ENCODE data around the gene FBXO21.

FBXO21 gene

DNA sequence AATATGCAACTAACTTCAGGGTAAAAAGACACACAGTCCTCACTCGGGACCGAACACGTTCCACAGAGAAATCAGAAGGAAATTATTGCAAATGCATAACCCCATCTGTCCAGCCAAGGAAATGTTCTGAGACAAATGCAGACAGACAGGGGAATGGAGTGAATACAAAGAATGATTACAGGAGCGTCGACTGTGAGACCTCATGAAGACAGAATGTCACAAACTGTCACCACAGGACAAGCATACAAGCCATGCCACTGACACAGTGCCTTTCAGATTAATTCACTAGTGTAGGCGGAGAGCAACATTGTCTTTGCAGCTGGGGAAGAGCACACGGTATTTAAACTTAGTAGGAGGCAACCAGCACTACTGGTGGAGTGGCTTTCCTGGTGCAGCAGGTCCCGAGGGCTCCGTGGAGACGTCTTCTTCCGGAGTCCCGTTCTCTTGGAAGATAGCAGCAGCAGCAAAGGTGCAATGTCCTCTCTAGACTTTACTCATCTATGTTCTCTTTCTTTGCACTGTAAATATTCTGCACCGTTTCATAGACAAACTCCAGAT, 44.6 kb downstream of the FBXO21 start:
- DNase-seq (ENCODE audit: low read depth), result no peak
- H3K4me3 ChIP-seq (ENCODE audit: low read depth, low read length), result no peak overlapping the region

DNA sequence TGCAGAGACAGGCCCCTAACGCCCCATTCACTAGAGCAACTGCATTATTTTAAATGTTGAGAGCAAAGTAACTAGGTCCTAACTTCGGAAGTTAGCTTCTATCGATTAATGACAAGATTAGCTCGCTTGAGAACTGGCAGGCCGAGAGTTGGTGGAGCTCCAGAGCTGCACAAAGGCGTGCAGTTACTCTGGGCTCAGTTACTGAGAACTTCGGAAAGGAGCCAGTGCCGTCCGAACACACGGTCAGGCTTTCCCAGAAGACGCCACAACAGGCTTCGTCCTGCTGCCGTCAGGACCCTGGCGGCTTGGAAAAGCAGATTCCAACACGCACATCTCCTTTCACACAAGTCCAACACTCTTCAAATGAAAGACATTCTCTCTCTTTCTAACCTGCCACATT, 45.7 kb downstream of the FBXO21 start:
- DNase-seq (ENCODE audit: low read depth), result no peak
- no peak overlapping the region for H3K4me3 ChIP-seq (ENCODE audit: low read depth, low read length)

GRCh38 chr12:117143008-117143532, 47.2 kb downstream of the FBXO21 start:
- no peak overlapping the region for H3K4me3 ChIP-seq (ENCODE audit: low read depth, low read length)
- DNase-seq (ENCODE audit: low read depth), result peak; percentile 35

DNA sequence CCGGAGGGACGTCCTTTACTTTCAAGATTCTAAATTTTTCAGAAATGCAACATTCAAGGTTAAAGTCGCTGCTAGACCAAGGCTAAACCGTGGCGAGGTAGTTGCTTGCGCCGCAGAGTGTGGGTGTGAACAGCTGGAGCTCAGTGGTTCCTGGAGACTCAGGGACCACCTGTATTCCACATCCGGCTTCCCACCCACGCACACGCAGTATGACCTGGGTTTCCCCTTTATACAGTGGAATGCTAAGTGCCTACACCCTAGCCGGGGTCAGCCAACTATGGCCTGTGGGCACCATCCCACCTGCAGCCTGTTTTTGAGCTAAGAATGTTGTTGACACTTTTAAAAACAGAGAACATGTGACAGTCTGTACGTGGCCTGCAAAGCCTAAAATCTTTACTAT, 48.2 kb downstream of the FBXO21 start:
- no peak overlapping the region for H3K4me3 ChIP-seq (ENCODE audit: low read depth, low read length)
- DNase-seq (ENCODE audit: low read depth), result no peak

- no peak for DNase-seq (ENCODE audit: low read depth)
- no peak overlapping the region for H3K4me3 ChIP-seq (ENCODE audit: low read depth, low read length)
Observed at GRCh38 chr12:117141097-117141898, 49.0 kb downstream of the FBXO21 start.

GRCh38 chr12:117140397-117141096, 49.7 kb downstream of the FBXO21 start:
- DNase-seq (ENCODE audit: low read depth), result no peak
- H3K4me3 ChIP-seq (ENCODE audit: low read depth, low read length), result no peak overlapping the region

GRCh38 chr12:117139025-117139717, 51.1 kb downstream of the FBXO21 start:
- no peak for DNase-seq (ENCODE audit: low read depth)
- H3K4me3 ChIP-seq (ENCODE audit: low read depth, low read length), result no peak overlapping the region

DNA sequence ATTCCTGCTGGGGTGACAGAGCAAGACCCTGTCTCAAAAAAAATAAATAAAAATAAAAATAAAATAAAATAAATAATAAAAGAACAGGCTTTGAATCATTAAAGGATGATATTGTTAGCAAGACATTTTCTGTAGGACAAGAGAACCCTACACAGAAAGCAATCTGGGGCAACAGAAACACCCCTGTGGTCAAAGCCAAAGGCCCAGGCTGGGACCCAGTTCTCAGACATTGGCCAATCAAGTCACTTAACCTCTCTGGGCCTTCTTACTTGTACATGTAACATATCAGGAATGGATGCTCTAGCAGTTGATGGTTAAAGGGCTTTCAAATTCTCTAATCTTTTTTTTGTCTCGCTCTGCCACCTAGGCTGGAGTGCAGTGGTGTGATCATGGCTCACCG, 55.5 kb downstream of the FBXO21 start:
- DNase-seq (ENCODE audit: low read depth), result no peak
- H3K4me3 ChIP-seq (ENCODE audit: low read depth, low read length), result no peak overlapping the region

DNA sequence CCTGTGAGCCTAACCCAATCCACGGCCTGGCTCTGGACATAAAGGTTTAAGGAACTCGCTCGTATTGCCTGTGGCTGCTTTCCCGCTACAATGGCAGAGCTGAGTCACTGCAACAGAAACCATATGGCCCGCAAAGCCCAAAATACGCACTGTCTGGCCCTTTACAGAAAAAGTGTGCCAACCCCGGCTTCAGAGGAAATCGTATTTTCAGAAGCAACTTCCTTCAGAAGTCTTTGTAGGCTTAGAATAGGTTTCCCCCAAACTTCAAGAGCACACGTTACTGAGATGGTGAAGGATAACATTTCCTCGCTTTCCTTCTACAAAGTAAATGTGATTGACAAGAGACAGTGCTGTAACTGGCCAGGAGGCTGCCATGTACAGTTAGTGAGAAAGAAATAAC, 56.2 kb downstream of the FBXO21 start:
- no peak overlapping the region for H3K4me3 ChIP-seq (ENCODE audit: low read depth, low read length)

DNA sequence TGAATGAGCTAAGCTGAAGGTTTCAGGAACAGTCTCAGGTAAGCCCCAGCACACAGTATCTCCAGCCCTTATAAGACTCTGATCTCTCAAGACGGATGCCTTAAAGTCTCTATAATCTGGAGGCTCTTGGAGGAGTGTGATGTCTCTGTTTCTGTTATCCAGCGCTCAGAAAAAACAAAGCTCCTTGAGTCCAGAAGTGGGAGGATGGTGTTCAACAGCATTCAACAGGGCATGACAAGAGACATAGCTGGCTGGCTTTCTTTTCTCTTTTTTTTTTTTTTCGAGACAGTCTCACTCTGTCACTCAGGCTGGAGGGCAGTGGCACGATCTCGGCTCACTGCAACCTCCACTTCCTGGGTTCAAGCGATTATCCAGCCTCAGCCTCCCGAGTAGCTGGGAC, 59.5 kb downstream of the FBXO21 start:
- no peak overlapping the region for H3K4me3 ChIP-seq (ENCODE audit: low read depth, low read length)
- no peak for DNase-seq (ENCODE audit: low read depth)

More for the DNA sequence above, 56.2 kb downstream of the FBXO21 start:
- no peak for DNase-seq (ENCODE audit: low read depth)

- no peak overlapping the region for H3K4me3 ChIP-seq (ENCODE audit: low read depth, low read length)
- no peak for DNase-seq (ENCODE audit: low read depth)
Observed at GRCh38 chr12:117129391-117129790, 60.9 kb downstream of the FBXO21 start.

DNA sequence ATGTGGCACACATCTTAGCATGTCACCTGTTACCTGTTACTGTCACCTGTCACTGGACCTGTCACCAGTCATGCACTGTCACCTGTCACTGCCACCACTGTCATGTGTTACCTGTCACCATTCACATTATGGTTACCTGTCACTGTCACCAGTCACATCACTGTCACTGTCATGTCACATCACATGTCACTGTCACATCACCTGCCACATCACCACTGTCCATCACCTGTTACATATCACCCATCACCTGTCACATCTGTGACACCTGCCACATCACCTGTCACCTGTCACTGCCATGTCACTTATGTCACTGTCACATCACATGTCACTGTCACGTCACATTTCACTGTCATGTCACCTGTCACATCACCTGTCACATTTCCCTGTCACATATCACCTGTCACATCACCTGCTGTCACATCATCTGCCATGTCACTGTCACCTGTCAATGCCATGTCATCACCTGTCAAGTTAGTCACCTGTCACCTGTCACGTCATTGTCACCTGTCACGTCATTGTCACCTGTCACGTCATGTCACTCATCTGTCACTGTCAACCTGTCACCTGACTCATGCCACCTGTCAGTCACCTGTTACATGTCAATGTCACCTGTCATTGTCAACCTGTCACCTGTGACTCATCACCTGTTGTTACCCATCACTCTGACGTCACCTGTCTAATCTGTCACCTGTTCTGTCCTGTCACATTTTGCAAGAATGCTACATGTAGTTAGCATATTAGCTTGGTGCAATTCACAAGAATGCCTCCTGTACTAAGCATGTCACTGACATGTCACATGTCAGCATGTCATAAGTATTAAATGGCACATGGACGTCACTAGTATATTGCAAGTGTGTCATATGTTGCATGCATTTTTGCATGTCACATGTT, 62.1 kb downstream of the FBXO21 start:
- no peak for DNase-seq (ENCODE audit: low read depth)
- H3K4me3 ChIP-seq (ENCODE audit: low read depth, low read length), result no peak overlapping the region

DNA sequence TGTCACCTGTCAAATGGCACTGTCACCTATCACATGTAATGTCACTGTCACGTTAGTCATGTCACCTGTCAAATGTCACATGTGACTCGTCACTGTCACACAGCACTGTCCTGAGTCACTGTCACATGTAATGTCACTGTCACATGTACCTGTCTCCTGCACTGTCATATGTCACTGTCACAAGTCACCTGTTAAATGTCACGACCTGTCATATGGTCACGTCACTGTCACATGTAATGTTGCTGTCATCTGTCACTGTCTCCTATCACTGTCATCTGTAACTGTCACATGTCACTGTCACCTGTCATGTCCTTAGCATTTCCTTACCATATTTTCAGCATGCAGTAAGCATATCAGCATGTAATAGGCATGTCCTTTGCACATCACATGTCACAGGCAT, 63.9 kb downstream of the FBXO21 start:
- no peak for DNase-seq (ENCODE audit: low read depth)
- no peak overlapping the region for H3K4me3 ChIP-seq (ENCODE audit: low read depth, low read length)

DNA sequence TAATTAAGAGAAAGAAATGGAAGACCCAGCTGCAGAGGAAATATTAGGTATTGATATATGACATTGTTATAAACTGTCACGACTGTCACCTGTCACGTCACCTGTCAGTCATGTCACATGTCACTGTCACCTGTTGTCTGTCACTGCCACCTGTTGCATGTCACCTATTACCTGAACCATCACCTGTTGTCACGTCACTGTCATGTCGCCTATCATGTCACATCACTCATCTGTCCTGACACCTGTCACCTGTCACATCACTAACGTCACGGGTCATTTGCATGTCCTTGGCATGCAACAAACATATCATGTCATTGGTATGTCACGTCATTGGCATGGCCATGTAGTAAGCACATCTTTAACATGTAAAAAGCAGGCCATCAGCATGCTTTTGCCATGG, 64.5 kb downstream of the FBXO21 start:
- no peak overlapping the region for H3K4me3 ChIP-seq (ENCODE audit: low read depth, low read length)
- DNase-seq (ENCODE audit: low read depth), result no peak

DNA sequence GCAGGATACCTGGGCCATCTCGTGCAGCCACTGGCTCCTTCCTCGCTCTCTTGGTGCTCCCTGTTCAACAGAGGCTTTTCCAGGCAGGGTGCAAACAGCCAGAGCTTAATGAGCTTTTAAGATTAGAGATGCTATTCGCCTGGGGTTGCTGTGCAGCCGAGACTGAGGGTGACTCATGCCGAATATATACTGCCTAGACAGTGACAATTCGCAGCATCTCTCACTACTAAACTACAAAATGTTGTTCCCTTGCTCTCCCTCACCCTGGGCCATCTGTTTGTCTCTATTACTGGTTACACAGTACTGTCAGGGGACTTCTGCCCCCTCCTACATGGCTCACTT, 65.0 kb downstream of the FBXO21 start:
- no peak for DNase-seq (ENCODE audit: low read depth)
- H3K4me3 ChIP-seq (ENCODE audit: low read depth, low read length), result no peak overlapping the region

GRCh38 chr12:117124421-117125271, 65.6 kb downstream of the FBXO21 start:
- H3K4me3 ChIP-seq (ENCODE audit: low read depth, low read length), result no peak overlapping the region
- no peak for DNase-seq (ENCODE audit: low read depth)

GRCh38 chr12:117121441-117121840, 68.8 kb downstream of the FBXO21 start:
- DNase-seq (ENCODE audit: low read depth), result no peak
- no peak overlapping the region for H3K4me3 ChIP-seq (ENCODE audit: low read depth, low read length)

DNA sequence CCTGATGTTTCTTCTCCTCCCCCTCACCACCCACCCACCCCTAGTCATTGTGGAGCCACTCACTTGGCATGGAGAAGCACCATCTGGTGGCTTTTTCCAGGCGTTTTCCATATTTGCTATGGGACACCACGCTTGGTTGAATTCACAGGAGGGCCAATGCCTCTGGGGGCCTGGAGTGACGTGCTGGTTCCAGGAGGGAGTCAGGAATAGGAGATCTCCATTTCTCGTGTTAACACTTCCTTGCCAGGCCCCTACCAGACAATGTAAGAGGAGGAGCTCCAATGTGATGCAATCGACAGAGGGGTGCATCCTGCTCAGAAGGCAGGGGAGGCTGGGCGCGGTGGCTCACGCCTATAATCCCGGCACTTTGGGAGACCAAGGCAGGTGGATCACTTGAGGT, 69.5 kb downstream of the FBXO21 start:
- no peak overlapping the region for H3K4me3 ChIP-seq (ENCODE audit: low read depth, low read length)
- DNase-seq (ENCODE audit: low read depth), result no peak
